CD4-positive, alpha-beta T cell (primary cell): ENCODE results near the gene ARID1B. TPM values are rescaled to one million over a fixed set of nuclear protein-coding genes. Genes with fewer than 3 reads are reported as not detected.

Experiments used
- ATAC-seq: fragments of 200-7000 bp; cut with Tn5 transposase; one replicate; pipeline ENCODE4 v1.10.0; 2022; ENCODE audit warnings: mild to moderate bottlenecking; ENCODE audit not compliant: poor library complexity
- CTCF ChIA-PET: fragments of 350-600 bp; sonication (Branson Sonifier 250); formaldehyde crosslinking; loops from one replicate; lab custom pipeline; 2021; ENCODE audit warnings: antibody characterized with exemption, inconsistent platforms; lab: Charles Lee
- POLR2A ChIA-PET: fragments of 350-600 bp; sonication (Branson Sonifier 250); formaldehyde crosslinking; loops from one replicate; lab custom pipeline; 2021; ENCODE audit warnings: antibody characterized with exemption, inconsistent platforms; lab: Charles Lee
- DNase-seq, 14 experiments: peaks; one replicate each; pipeline ENCODE4 v3.0.0-alpha.2; 2013 to 2020; ENCODE audit warnings: mixed read lengths in 2 of 14
- H3K27ac ChIP-seq, 2 donors: one replicate each; pipeline versions ENCODE4 v1.5.1 to v1.7.0; 2013; ENCODE audit warnings: low read length in 2 of 2, low read depth in 1 of 2, mild to moderate bottlenecking in 1 of 2
- H3K27me3 ChIP-seq, 2 experiments: 1 replicate in 1 of 2; 2 replicates in 1 of 2; pipeline versions ENCODE4 v1.6.1 to v1.7.0; 2013; ENCODE audit warnings: low read length in 2 of 2, control low read depth in 1 of 2, mild to moderate bottlenecking in 1 of 2, moderate library complexity in 1 of 2; ENCODE audit not compliant: insufficient read depth in 2 of 2, control insufficient read depth in 1 of 2
- H3K36me3 ChIP-seq: one replicate; pipeline ENCODE4 v1.6.1; 2013; ENCODE audit warnings: low read length, control low read depth; ENCODE audit not compliant: insufficient read depth
- H3K4me1 ChIP-seq: one replicate; pipeline ENCODE4 v1.6.1; 2013; ENCODE audit warnings: low read length, control low read depth; ENCODE audit not compliant: insufficient read depth
- H3K4me3 ChIP-seq: one replicate; pipeline ENCODE4 v1.5.1; 2013; ENCODE audit warnings: mild to moderate bottlenecking, low read length, moderate library complexity
- H3K9me3 ChIP-seq, 2 experiments: 1 replicate in 1 of 2; 2 replicates in 1 of 2; pipeline versions ENCODE4 v1.6.1 to v1.7.0; 2013; ENCODE audit warnings: low read length in 2 of 2, mild to moderate bottlenecking in 2 of 2, control low read depth in 1 of 2, moderate library complexity in 1 of 2; ENCODE audit not compliant: control insufficient read depth in 1 of 2, insufficient read depth in 1 of 2
- H3K27ac Mint-ChIP-seq: one replicate; pipeline ENCODE4 v1.8.0; 2020; ENCODE audit warnings: mixed read lengths
- H3K27me3 Mint-ChIP-seq: one replicate; pipeline ENCODE4 v1.8.0; 2021; ENCODE audit warnings: mixed read lengths
- H3K36me3 Mint-ChIP-seq: one replicate; pipeline ENCODE4 v1.8.0; 2021; ENCODE audit warnings: low read depth, mixed read lengths
- H3K4me1 Mint-ChIP-seq: one replicate; pipeline ENCODE4 v1.8.0; 2021; ENCODE audit warnings: low read depth, mixed read lengths
- H3K4me3 Mint-ChIP-seq: one replicate; pipeline ENCODE4 v1.8.0; 2020; ENCODE audit warnings: mild to moderate bottlenecking, mixed read lengths
- H3K9me3 Mint-ChIP-seq: one replicate; pipeline ENCODE4 v1.8.0; 2020; ENCODE audit warnings: mixed read lengths
- CTCF ChIP-seq: fragments of 200-600 bp; IDR thresholded peaks from one replicate; pipeline ENCODE4 v1.8.0; 2022; ENCODE audit warnings: antibody characterized with exemption, mild to moderate bottlenecking
- intact Hi-C, 2 experiments: fragments of 100-400 bp; cut with DNase I in 1 of 2; cut with micrococcal nuclease in 1 of 2; formaldehyde crosslinking; loops; one replicate each; pipeline versions ENCODE4 v1.15.1 to v1.9.0; 2023 to 2025; cut with DNase I, micrococcal nuclease
- total RNA-seq, 174 experiments: library from RNA in 2 of 174; stranded (reverse) in 2 of 174; gene quantifications; one replicate each; pipeline ENCODE4 v1.2.3 and lab custom pipeline; 2021 to 2026

ARID1B gene
- total RNA-seq, 2 experiments from 2014 or later: 120 to 125 TPM

- H3K4me1 ChIP-seq: peaks cover 27% of the 10 kb centered on the region
- no peak overlapping the region for H3K4me3 ChIP-seq
- H3K4me1 Mint-ChIP-seq: peaks cover 72% of the 10 kb centered on the region
- peaks cover 37% of the 10 kb centered on the region for H3K36me3 Mint-ChIP-seq
- H3K4me3 Mint-ChIP-seq: peak overlapping the region; percentile 8
- peaks cover 5% of the 10 kb centered on the region for H3K36me3 ChIP-seq
- DNase-seq (no peak), ATAC-seq (no peak)
- intact Hi-C loops: no loop called here
- no peaks in the 10 kb centered on the region for H3K9me3 Mint-ChIP-seq
- no peak overlapping the region for H3K27ac ChIP-seq
- POLR2A ChIA-PET: interaction anchor here (0.6 to 0.7 kb wide), 2 partner anchors 19 to 123 kb away, joined by 3 read pairs; no protein-coding TSS in a partner anchor
- no peaks in the 10 kb centered on the region for H3K9me3 ChIP-seq
- H3K27ac Mint-ChIP-seq: peak overlapping the region; percentile 35
- no peaks in the 10 kb centered on the region for H3K27me3 ChIP-seq
- H3K27me3 Mint-ChIP-seq: no peaks in the 10 kb centered on the region
- TF ChIP-seq CTCF: no peak
- CTCF ChIA-PET: no interaction called here
Measured at GRCh38 chr6:156901309-156902019, 124.3 kb downstream of the ARID1B start.

GRCh38 chr6:156902782-156903181 is 125.6 kb downstream of the ARID1B start:
- Histone ChIP-seq H3K27ac (no peak overlapping the region), H3K36me3 (peaks cover 5% of the 10 kb centered on the region), H3K4me1 (peaks cover 21% of the 10 kb centered on the region), H3K27me3 (no peaks in the 10 kb centered on the region), H3K9me3 (no peaks in the 10 kb centered on the region), H3K4me3 (no peak overlapping the region)
- H3K9me3 Mint-ChIP-seq: no peaks in the 10 kb centered on the region
- no peak for TF ChIP-seq CTCF
- ChIA-PET POLR2A (no interaction called here), CTCF (interaction anchor here (0.7 to 1.6 kb wide), 3 partner anchors 34 to 1636 kb away, joined by 4 read pairs; no protein-coding TSS in a partner anchor)
- intact Hi-C loops: no loop called here
- ATAC-seq (no peak), DNase-seq (no peak)
- H3K4me1 Mint-ChIP-seq: peaks cover 79% of the 10 kb centered on the region
- H3K36me3 Mint-ChIP-seq: peaks cover 42% of the 10 kb centered on the region
- H3K27ac Mint-ChIP-seq: peak overlapping the region; percentile 35
- H3K4me3 Mint-ChIP-seq: no peak overlapping the region
- no peaks in the 10 kb centered on the region for H3K27me3 Mint-ChIP-seq

GRCh38 chr6:156904176-156904967 is 127.2 kb downstream of the ARID1B start:
- POLR2A ChIA-PET: no interaction called here
- H3K4me3 ChIP-seq: no peak overlapping the region
- H3K9me3 ChIP-seq: no peaks in the 10 kb centered on the region
- Mint-ChIP-seq H3K36me3 (peaks cover 42% of the 10 kb centered on the region), H3K27ac (peak overlapping the region; percentile 7), H3K4me3 (no peak overlapping the region), H3K27me3 (no peaks in the 10 kb centered on the region), H3K9me3 (no peaks in the 10 kb centered on the region), H3K4me1 (peaks cover 77% of the 10 kb centered on the region)
- H3K27ac ChIP-seq: no peak overlapping the region
- no peak for DNase-seq
- intact Hi-C loops: no loop called here
- peaks cover 8% of the 10 kb centered on the region for H3K4me1 ChIP-seq
- CTCF ChIA-PET: interaction anchor here (1.6 kb wide), 1 partner anchor 33 kb away, joined by 4 read pairs; no protein-coding TSS in a partner anchor
- TF ChIP-seq CTCF: no peak
- peaks cover 5% of the 10 kb centered on the region for H3K36me3 ChIP-seq
- no peaks in the 10 kb centered on the region for H3K27me3 ChIP-seq
- ATAC-seq: no peak
